Rectal smooth muscle tissue (tissue), 1 donor: ENCODE data around the gene CTDSP1.

ENCODE experiments used
- H3K27ac ChIP-seq: one replicate; pipeline ENCODE4 v1.7.0; 2013; ENCODE audit warnings: low read depth, low read length, inconsistent platforms
- H3K27me3 ChIP-seq: one replicate; pipeline ENCODE4 v1.7.0; 2013; ENCODE audit warnings: low read length; ENCODE audit not compliant: control insufficient read depth, insufficient read depth
- H3K36me3 ChIP-seq: one replicate; pipeline ENCODE4 v1.7.0; 2013; ENCODE audit warnings: low read length; ENCODE audit not compliant: control insufficient read depth, insufficient read depth
- H3K4me1 ChIP-seq: one replicate; pipeline ENCODE4 v1.7.0; 2013; ENCODE audit warnings: low read length; ENCODE audit not compliant: control insufficient read depth, insufficient read depth
- H3K4me3 ChIP-seq: one replicate; pipeline ENCODE4 v1.7.0; 2013; ENCODE audit warnings: low read length
- H3K9ac ChIP-seq: one replicate; pipeline ENCODE4 v1.7.0; 2013; ENCODE audit warnings: low read length

Gene CTDSP1

DNA sequence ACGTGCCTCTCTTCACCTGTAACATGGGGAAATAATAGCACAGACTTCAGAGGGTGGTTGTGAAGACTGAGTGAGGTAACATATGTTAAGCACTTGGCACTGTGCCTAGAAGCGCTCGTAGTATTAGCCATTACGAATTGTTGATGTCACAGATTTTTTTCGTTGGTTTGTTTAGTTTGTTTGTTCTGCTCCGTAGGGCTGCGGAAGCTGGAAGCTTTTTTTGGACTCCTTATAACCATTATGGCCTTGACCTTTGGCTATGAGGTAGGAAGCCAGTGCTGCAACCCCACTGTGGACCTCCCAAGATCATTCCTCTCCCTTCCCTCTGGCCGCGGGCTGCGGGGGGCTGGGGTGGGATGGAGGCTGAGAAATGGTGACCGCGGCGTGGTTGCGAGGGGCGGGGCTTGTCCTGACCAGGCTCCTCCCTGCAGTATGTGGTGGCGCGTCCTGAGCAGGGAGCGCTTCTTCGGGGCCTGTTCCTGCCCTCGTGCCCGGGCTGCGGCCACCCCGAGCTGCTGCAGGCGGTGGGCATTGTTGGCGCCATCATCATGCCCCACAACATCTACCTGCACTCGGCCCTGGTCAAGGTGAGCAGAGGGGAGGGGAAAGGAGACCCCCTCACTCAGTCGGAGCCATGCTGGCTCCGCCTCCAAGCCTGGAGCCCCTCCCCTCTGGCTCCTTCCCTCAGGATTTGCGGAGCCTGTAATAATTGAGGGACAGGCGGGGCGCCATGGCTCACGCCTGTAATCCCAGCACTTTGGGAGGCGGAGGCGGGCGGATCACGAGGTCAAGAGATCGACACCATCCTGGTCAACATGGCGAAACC lies 12.1 kb upstream of the CTDSP1 start:
- H3K27ac ChIP-seq, result no peak overlapping the region
- no peak overlapping the region for H3K9ac ChIP-seq
- peaks cover 5% of the 10 kb centered on the region for H3K4me1 ChIP-seq
- H3K36me3 ChIP-seq, result no peaks in the 10 kb centered on the region
- H3K4me3 ChIP-seq, result peak overlapping the region; percentile 45
- no peaks in the 10 kb centered on the region for H3K27me3 ChIP-seq

DNA sequence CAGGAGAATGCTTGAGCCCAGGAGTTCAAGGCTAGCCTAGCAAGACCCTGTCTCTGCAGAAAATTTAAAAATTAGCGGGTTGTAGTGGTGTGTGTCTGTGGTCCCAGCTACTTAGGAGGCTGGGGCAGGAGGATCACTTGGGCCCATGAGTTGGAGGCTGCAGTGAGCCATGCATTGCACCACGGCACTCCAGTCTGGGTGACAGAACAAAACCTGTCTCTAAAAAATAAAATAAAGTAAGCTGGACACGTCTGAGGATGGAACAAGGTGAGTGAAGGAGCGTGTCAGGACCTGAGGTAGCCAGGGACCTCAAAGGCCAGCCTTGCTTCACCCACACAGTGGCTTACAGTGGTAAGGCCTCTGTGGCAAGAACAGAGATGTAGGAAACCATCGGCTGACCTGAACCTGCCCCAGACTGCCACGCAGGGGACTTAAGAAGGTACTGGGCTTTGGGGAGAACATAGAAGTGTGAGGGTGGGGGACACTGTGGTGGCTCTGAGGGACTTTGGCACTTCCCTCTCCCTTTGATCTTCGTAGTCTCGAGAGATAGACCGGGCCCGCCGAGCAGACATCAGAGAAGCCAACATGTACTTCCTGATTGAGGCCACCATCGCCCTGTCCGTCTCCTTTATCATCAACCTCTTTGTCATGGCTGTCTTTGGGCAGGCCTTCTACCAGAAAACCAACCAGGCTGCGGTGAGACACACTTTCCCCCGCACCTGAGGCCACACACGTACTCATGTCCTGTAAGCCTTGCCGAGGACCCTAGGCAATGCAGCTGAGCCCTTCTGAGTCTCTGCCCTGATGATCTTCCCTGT lies 10.1 kb upstream of the CTDSP1 start:
- H3K9ac ChIP-seq, result no peak overlapping the region
- H3K36me3 ChIP-seq, result no peaks in the 10 kb centered on the region
- no peak overlapping the region for H3K27ac ChIP-seq
- H3K27me3 ChIP-seq, result no peaks in the 10 kb centered on the region
- H3K4me3 ChIP-seq, result no peak overlapping the region
- peaks cover 5% of the 10 kb centered on the region for H3K4me1 ChIP-seq

DNA sequence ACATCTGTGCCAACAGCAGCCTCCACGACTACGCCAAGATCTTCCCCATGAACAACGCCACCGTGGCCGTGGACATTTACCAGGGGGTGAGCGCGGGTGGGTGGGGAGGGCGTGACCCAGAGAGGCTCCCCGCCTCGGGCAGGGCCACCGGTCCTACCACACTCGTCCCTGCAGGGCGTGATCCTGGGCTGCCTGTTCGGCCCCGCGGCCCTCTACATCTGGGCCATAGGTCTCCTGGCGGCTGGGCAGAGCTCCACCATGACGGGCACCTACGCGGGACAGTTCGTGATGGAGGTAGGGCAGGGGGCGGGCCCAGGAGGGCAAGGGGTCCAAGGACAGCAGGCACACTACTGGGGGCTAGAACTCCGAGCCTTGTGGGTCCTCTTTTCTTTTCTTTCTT lies 8.5 kb upstream of the CTDSP1 start:
- Histone ChIP-seq H3K27ac (no peak overlapping the region), H3K4me1 (peaks cover 5% of the 10 kb centered on the region), H3K27me3 (no peaks in the 10 kb centered on the region)

DNA sequence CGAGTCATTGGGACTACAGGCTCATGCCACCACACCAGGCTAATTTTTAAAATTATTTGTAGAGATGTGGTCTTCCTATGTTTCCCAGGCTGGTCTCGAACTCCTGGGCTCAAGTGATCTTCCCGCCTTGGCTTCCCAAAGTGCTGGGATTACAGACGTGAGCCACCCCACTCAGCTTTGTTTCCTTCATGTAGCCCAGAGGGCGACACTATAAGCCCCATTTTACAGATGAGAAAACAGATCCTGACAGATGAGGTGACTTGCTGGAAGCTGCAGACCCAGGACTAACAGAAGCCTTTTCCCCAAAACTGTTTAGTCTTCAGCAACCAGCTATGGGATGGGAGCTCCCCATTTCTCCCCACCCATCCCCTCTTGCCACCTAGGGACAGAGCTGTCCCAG lies 7.2 kb upstream of the CTDSP1 start:
- Histone ChIP-seq H3K4me3 (no peak overlapping the region), H3K9ac (no peak overlapping the region), H3K4me1 (peaks cover 6% of the 10 kb centered on the region), H3K36me3 (no peaks in the 10 kb centered on the region), H3K27me3 (no peaks in the 10 kb centered on the region), H3K27ac (no peak overlapping the region)

More for the DNA sequence above, 8.5 kb upstream of the CTDSP1 start:
- no peak overlapping the region for H3K4me3 ChIP-seq
- no peak overlapping the region for H3K9ac ChIP-seq
- no peaks in the 10 kb centered on the region for H3K36me3 ChIP-seq

DNA sequence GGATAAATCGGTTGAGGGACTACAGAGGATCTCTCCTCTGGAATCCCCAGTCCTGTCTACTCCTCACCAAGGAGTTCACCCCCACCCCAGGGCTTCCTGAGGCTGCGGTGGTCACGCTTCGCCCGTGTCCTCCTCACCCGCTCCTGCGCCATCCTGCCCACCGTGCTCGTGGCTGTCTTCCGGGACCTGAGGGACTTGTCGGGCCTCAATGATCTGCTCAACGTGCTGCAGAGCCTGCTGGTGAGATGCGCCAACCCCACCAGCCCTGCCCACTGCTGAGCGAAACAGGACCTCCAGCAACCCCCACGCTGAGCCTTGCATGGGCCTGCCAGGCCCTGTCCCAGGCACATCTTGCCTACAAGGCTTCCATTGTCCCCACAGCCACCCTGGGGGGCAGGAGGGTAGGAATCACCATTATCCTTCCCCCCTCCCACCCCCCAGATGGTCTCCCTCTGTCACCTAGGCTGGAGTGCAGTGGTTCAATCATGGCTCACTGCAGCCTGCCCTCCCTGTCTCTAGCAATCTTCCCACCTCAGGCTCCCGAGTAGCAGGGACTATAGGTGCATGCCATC lies 6.7 kb upstream of the CTDSP1 start:
- Histone ChIP-seq H3K36me3 (no peaks in the 10 kb centered on the region), H3K4me1 (peaks cover 6% of the 10 kb centered on the region), H3K27me3 (no peaks in the 10 kb centered on the region), H3K4me3 (no peak overlapping the region), H3K27ac (no peak overlapping the region), H3K9ac (no peak overlapping the region)

DNA sequence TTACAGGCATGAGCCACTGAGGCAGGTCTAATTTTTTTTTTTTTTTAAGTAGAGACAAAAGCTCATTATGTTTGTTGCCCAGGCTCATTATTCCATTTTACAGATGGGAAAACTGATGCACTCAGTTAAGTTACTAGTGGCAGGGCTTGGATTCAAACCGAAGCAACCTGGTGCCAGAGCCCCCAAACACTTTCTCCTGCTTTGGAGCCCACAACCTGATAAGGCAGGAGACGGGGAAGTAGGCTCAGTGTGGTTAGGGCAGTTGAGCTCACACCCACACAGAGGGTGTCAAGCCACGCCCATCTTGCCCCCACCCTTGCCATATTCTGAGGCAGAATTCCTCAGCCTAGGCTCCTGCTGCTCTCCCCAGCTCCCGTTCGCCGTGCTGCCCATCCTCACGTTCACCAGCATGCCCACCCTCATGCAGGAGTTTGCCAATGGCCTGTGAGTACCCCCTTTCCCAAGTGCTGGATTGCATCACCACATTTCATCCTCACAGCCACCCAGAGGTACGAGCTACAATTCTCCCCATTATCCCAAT lies 5.8 kb upstream of the CTDSP1 start:
- Histone ChIP-seq H3K4me1 (peaks cover 6% of the 10 kb centered on the region), H3K27ac (no peak overlapping the region), H3K36me3 (no peaks in the 10 kb centered on the region), H3K9ac (no peak overlapping the region), H3K4me3 (no peak overlapping the region), H3K27me3 (no peaks in the 10 kb centered on the region)

DNA sequence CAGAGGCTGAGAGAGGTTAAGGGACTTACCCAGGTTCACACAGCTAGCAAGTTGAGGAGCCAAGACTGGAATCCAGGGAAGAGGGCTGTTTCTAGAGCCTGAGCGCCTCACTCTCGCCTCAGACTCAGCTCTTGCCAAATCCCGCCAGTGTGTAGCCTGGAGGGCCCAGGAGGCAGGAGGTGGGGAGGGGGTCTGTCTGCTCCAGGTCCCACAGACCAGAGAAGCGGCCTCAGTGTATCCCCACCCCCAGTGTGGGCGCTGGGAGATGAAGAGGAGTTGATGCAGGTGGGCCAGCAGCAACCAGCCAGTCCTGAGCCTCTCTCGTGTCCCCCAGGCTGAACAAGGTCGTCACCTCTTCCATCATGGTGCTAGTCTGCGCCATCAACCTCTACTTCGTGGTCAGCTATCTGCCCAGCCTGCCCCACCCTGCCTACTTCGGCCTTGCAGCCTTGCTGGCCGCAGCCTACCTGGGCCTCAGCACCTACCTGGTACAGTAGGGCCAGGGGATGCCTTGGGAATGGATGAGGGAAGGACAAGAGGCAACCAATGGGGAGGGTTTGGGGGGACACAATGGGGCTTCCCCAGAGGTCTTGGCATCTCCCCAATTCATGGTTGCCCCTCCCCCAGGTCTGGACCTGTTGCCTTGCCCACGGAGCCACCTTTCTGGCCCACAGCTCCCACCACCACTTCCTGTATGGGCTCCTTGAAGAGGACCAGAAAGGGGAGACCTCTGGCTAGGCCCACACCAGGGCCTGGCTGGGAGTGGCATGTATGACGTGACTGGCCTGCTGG lies 5.2 kb upstream of the CTDSP1 start:
- Histone ChIP-seq H3K4me1 (peaks cover 6% of the 10 kb centered on the region), H3K27ac (no peak overlapping the region), H3K36me3 (no peaks in the 10 kb centered on the region), H3K27me3 (no peaks in the 10 kb centered on the region), H3K4me3 (no peak overlapping the region), H3K9ac (no peak overlapping the region)

DNA sequence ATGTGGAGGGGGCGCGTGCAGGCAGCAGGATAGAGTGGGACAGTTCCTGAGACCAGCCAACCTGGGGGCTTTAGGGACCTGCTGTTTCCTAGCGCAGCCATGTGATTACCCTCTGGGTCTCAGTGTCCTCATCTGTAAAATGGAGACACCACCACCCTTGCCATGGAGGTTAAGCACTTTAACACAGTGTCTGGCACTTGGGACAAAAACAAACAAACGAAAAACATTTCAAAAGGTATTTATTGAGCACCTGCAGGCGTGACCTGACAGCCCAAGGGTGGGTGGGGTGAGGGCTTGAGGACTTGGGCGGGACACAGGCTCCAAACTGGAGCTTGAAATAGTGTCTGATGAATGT lies 4.6 kb upstream of the CTDSP1 start:
- no peak overlapping the region for H3K4me3 ChIP-seq
- H3K27ac ChIP-seq, result no peak overlapping the region
- peaks cover 6% of the 10 kb centered on the region for H3K4me1 ChIP-seq

DNA sequence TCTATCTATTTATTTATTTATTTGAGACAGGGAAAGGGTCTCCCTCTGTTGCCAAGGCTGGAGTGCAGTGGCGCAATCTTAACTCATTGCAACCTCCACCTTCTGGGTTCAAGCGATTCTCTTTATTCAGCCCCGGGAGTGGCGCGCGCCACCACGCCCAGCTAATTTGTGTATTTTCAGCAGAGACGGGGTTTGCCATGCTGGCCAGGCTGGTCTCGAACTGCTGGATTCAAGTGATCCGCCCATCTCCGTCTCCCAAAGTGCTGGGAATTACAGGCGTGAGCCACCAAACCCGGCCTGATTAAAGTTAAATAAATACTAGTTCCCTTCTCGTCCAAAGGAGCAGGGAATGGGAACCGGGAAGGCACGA lies 4.2 kb upstream of the CTDSP1 start:
- H3K4me1 ChIP-seq, result peaks cover 6% of the 10 kb centered on the region
- H3K9ac ChIP-seq, result no peak overlapping the region
- H3K27ac ChIP-seq, result peak overlapping the region; percentile 100
- no peaks in the 10 kb centered on the region for H3K36me3 ChIP-seq
- H3K27me3 ChIP-seq, result no peaks in the 10 kb centered on the region
- H3K4me3 ChIP-seq, result peak overlapping the region; percentile 81

More for the DNA sequence above, 4.6 kb upstream of the CTDSP1 start:
- Histone ChIP-seq H3K27me3 (no peaks in the 10 kb centered on the region), H3K9ac (no peak overlapping the region), H3K36me3 (no peaks in the 10 kb centered on the region)

DNA sequence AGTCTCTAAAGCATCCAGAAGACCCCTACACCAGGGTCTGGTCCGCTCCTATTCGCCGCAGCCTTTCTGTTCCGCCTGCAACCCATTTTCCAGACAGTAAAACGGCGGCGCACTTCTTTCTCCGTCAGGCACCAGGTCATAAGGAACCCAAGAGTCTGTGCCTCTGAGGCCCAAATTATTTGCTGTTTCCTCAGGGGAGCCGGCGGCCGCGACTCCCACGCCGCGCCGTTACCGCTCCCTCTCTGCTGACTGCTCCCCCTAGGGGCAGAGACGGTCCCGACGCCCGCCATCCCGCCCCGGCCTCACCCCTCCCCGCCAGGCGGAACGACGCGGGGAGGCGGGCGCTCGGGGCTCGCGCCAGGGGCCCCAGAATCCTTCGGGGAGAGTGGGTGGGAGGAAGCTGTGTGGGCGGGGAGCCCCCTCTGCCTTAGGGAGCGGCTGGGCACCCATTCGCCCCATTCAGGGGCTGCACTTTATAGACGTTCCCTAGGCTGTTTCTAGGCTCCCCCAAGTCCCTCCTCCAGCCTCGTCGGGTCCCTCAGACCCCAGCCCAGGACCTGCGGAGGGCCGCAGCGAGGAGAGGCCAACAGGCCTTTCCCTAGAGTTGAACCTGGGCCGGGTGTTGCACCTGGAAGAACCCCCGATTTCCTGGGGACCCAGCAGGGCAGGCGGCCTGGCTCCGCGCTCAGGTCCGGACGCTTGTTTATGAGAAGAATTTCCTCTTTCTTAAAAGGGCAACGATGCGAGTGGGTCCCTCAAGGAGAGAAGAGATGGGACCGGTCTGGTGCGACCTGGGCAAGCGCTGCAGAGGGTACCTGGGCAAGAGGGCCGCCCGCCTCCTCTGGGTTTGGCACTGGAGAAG lies 3.6 kb upstream of the CTDSP1 start:
- H3K36me3 ChIP-seq, result no peaks in the 10 kb centered on the region
- H3K4me1 ChIP-seq, result peaks cover 7% of the 10 kb centered on the region
- no peaks in the 10 kb centered on the region for H3K27me3 ChIP-seq
- peak overlapping the region; percentile 81 for H3K4me3 ChIP-seq
- peak overlapping the region; percentile 85 for H3K9ac ChIP-seq
- peak overlapping the region; percentile 100 for H3K27ac ChIP-seq

DNA sequence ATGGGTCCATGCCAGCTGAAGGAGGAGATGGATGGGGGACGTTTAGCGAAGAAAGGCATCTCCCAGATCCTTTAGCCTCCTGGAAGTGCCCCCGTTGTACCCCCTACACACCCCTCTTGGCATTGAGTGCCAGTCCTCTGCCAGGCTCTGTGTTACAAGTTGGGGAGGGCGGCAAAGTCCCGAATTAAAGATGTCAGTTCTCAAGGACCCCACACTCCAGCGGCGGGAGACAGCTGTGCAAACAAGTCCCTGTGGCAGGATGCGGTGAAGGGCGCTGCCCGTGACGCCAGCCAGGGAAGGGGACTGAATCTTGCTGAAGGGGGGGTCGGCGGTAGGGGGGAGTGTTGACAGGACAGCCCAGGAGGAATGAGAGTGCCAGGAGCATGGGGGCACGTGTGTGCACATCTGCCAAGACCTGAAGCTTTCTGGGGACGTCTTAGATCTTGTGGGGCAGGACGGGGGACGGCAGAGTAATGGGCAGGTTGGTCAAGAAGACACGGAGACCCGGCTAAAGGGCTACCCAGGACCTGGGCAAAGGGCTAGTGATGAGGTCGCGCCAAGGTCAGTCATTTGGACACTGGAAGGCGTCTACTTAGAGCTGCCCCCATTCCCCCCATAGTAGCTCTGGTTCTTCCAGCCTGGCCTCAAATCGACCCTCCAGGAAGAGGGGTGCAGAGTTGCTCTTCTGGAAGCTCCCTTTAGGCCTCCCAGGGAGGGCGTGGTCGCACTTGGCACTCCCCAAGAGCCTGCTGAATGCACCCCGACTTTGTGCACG lies 2.8 kb upstream of the CTDSP1 start:
- Histone ChIP-seq H3K9ac (peak overlapping the region; percentile 73), H3K4me1 (peaks cover 15% of the 10 kb centered on the region), H3K27me3 (no peaks in the 10 kb centered on the region), H3K27ac (peak overlapping the region; percentile 100), H3K4me3 (peak overlapping the region; percentile 81), H3K36me3 (peaks cover 3% of the 10 kb centered on the region)
